ENCODE results near the gene ZBBX. TPM values are rescaled to one million over a fixed set of nuclear protein-coding genes. Genes with fewer than 3 reads are reported as not detected.

ZBBX gene
- total and polyA plus RNA-seq, 10 of the 15 experiments (the other 5 are each of a cell fraction or from before 2014, with no cell fraction given) = 0.01 to 0.34 (median 0.17) TPM; not detected in 6

DNA sequence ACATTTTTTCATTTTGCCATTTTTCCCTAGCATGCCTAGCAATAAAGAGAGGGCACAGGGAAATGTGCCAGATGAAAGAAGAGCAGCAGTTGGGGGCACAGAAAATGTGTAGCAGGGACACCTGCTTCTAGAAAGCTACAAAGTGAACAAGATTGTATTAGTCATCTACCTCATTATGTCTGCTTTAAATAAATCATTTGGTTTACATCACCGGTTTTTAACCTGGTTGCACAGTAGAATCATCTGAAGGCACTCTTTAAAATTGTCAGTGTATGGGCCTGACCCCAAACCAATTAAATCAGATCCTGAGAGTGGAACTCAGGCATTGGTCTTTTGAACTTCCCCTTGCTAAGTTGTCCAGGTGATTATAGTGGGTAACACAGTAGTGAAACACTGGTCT lies 73.8 kb downstream of the ZBBX start:
- WGBS (ENCODE audit: insufficient coverage, insufficient replicate concordance, low lambda C conversion rate, missing lambda C conversion rate) = 0% methylated on average over 1 of the region's 1 CpG
- intact Hi-C loops (cut with micrococcal nuclease; ENCODE audit: unreplicated experiment) = no loop called here

More for the DNA sequence above, 73.8 kb downstream of the ZBBX start:
- ChIA-PET SMC1A (ENCODE audit: uncharacterized antibody, unreplicated experiment) (interaction anchor here (0.6 to 0.8 kb wide), 2 partner anchors 78 to 393 kb away, joined by 3 read pairs; no protein-coding TSS in a partner anchor), POLR2A (no interaction called here), RAD21 (ENCODE audit: unreplicated experiment) (no interaction called here), CTCF (no interaction called here)
- FAIRE-seq (no peak), ATAC-seq (no peak), DNase-seq (ENCODE audit: low read depth, low spot score) (no peak)
- Histone ChIP-seq H3K79me2 (ENCODE audit: control insufficient read depth, insufficient read depth, low read length) (no peaks in the 10 kb centered on the region), H3K9me3 (replicated peaks; ENCODE audit: control insufficient read depth, insufficient read depth, low read length) (no peaks in the 10 kb centered on the region), H3K4me1 (ENCODE audit: control insufficient read depth, insufficient read depth, low read length) (no peaks in the 10 kb centered on the region), H3K4me2 (ENCODE audit: control insufficient read depth, insufficient read depth) (no peak overlapping the region), H3K27me3 (replicated peaks in 1 of 2; ENCODE audit: control insufficient read depth in 2 of 2, insufficient read depth in 2 of 2, low read length in 1 of 2) (no peaks in the 10 kb centered on the region), H3K36me3 (ENCODE audit: control insufficient read depth in 2 of 2, insufficient read depth in 2 of 2, low read length in 1 of 2) (no peaks in the 10 kb centered on the region), H3K9ac (ENCODE audit: control insufficient read depth, insufficient read depth, low read length) (no peak overlapping the region), H2AFZ (ENCODE audit: control insufficient read depth, low read depth, low read length) (no peak overlapping the region), H4K20me1 (ENCODE audit: control insufficient read depth, insufficient read depth) (no peaks in the 10 kb centered on the region), H3K27ac (ENCODE audit: control insufficient read depth, insufficient read depth) (no peak overlapping the region), H3K4me3 (no peak overlapping the region)
- in situ Hi-C loops (cut with MboI) = no loop called here
- no TSS peak for BruUV-seq (replicated peaks)
- TF ChIP-seq ZNF274 (IDR thresholded peaks at IDR 0.05; ENCODE audit: insufficient read depth, insufficient read length) (no peak), CBFB (IDR thresholded peaks at IDR 0.05; ENCODE audit: low read depth) (no peak), ZNF207 (IDR thresholded peaks at IDR 0.05; ENCODE audit: borderline replicate concordance) (no peak), MXI1 (IDR thresholded peaks at IDR 0.05; ENCODE audit: low read depth, low read length) (no peak), SKIL (IDR thresholded peaks at IDR 0.05; ENCODE audit: low read depth, poor library complexity, severe bottlenecking) (no peak)
- TF ChIP-seq, protein P1, sequence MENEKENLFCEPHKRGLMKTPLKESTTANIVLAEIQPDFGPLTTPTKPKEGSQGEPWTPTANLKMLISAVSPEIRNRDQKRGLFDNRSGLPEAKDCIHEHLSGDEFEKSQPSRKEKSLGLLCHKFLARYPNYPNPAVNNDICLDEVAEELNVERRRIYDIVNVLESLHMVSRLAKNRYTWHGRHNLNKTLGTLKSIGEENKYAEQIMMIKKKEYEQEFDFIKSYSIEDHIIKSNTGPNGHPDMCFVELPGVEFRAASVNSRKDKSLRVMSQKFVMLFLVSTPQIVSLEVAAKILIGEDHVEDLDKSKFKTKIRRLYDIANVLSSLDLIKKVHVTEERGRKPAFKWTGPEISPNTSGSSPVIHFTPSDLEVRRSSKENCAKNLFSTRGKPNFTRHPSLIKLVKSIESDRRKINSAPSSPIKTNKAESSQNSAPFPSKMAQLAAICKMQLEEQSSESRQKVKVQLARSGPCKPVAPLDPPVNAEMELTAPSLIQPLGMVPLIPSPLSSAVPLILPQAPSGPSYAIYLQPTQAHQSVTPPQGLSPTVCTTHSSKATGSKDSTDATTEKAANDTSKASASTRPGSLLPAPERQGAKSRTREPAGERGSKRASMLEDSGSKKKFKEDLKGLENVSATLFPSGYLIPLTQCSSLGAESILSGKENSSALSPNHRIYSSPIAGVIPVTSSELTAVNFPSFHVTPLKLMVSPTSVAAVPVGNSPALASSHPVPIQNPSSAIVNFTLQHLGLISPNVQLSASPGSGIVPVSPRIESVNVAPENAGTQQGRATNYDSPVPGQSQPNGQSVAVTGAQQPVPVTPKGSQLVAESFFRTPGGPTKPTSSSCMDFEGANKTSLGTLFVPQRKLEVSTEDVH (IDR thresholded peaks at IDR 0.05; ENCODE audit: low read depth, partially characterized antibody) = no peak
